ENCODE results near the gene FAM217A. TPM values are rescaled to one million over a fixed set of nuclear protein-coding genes. Genes with fewer than 3 reads are reported as not detected.

The FAM217A gene
- total and polyA plus RNA-seq, 9 of the 15 experiments (the other 6 are each of a cell fraction or from before 2014, with no cell fraction given), result not detected

DNA sequence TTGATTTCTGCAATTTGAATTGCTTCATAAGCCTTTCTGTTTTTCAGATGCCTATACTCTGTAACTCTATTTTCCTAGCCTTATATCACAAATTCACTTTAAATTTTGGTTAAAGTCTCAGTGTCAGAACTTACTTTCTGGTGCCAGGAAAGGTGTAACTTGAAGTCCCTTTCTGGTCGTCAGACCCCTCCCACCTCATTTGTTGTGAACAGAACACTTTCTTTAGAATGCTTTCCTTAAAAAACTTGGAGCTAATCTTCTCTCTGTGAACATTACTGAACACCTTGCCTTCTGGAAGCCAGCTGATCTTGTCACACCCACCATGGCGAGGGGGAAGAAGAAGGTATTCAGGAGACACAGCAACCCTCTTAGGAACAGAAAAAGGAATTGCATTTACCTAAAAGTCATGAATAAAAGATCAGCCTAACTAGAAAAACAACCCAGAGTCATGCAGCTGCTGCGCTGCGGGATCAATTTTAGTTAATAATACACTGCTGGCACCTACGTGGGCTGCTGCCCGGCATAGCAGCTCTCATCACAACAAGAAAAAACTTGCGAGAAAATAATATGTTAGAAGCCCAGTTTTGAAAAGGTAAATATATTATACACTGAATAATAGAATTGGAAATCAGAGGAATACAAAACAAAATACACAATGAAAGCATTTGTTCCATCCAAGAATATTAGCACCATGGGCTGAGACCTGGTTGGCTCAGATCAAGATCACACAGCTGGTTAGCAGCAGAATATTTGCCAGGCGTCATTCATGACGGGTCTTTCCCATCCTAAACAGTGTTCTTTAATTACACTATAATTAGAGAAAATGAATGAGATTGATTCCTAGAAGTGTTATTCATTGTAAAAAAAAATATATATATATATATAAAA, 5.8 kb upstream of the FAM217A start:
- 23% methylated on average over 9 of the region's 9 CpGs for WGBS (ENCODE audit: insufficient coverage, low coverage, missing lambda C conversion rate)
- TF ChIP-seq ETV5 (CRISPR knock-in tag; IDR thresholded peaks at IDR 0.05; ENCODE audit: low read depth), result no peak
- no peak overlapping the region for H3K4me2 ChIP-seq (ENCODE audit: insufficient read depth, low read length)
- ATAC-seq (no peak), FAIRE-seq (no peak), DNase-seq (ENCODE audit: extremely low read depth in 1 of 4, low spot score in 3 of 4) (no peak)
- H3K4me3 ChIP-seq, result no peak overlapping the region
- BruUV-seq (replicated peaks), result no TSS peak
- H4K20me1 ChIP-seq (replicated peaks; ENCODE audit: control insufficient read depth, insufficient read depth, low read length), result no peaks in the 10 kb centered on the region
- H3K79me2 ChIP-seq (ENCODE audit: control insufficient read depth, insufficient read depth, low read length), result no peaks in the 10 kb centered on the region
- no peaks in the 10 kb centered on the region for H3K9me3 ChIP-seq (replicated peaks; ENCODE audit: control insufficient read depth, insufficient read depth, low read depth, low read length)
- H3K27ac ChIP-seq (ENCODE audit: extremely low read depth, low read depth, low read length), result no peak overlapping the region
- intact Hi-C loops (cut with micrococcal nuclease) (no loop called here), in situ Hi-C loops (cut with MboI) (no loop called here)
- ChIA-PET POLR2A (interaction anchor here (0.8 to 1.2 kb wide), 3 partner anchors 15 to 51 kb away, joined by 3 to 7 read pairs (median 3); no protein-coding TSS in a partner anchor), CTCF (ENCODE audit: low intra/inter-chr PET ratio) (no interaction called here)
- H3K4me1 ChIP-seq (replicated peaks in 1 of 2; ENCODE audit: control insufficient read depth in 2 of 2, insufficient read depth in 2 of 2, low read length in 2 of 2), result no peaks in the 10 kb centered on the region
- H3K36me3 ChIP-seq (ENCODE audit: control insufficient read depth, insufficient read depth, low read length), result no peaks in the 10 kb centered on the region
- H3K9ac ChIP-seq (ENCODE audit: insufficient read depth in 1 of 2, low read depth in 2 of 2, low read length in 2 of 2), result no peak overlapping the region
- H3K27me3 ChIP-seq (ENCODE audit: control insufficient read depth in 2 of 2, insufficient read depth in 2 of 2, low read length in 2 of 2), result peaks cover 0 to 12% of the 10 kb centered on the region in 2 experiments; a peak in 1 of 5 replicates
- H2AFZ ChIP-seq (ENCODE audit: low read depth, low read length), result no peak overlapping the region
- H3K9me1 ChIP-seq (ENCODE audit: control insufficient read depth, insufficient read depth, low read length), result no peaks in the 10 kb centered on the region

DNA sequence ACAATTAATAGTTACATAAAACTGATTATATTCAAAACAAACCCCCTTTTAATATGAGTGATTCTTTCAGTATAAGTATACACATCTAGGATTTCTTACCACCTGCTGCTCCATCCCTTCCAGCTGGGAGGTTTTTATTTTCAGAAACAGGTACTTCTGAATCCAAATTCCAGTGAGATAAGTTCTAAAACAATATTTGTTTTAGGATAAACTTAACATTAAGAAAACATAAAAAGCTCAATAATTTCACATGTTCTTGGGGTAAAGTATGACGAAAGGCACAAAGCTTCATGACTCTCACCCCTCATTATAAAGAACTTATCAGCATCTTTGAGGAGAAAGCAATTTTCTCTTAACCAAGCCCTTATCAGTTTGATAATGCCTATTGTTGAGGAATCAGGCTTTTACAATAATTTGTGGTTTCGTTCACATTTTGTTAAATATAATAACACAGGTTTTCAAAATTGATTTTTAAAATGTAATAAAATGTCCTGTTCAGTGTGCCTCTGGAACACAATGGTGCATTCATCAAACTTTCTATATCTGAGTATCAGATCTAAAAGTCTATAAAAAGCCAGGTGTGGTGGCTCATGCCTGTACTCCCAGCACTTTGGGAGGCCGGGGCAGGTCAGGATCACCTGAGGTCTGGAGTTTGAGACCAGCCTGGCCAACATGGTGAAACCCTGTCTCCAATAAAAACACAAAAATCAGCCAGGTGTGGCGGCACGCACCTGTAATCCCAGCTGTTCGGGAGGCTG, 4.3 kb downstream of the FAM217A start:
- in situ Hi-C loops (cut with MboI), result no loop called here
- ChIA-PET CTCF (ENCODE audit: low intra/inter-chr PET ratio) (interaction anchor here (0.6 to 1.1 kb wide), 2 partner anchors 86 to 1526 kb away, joined by 3 read pairs; no protein-coding TSS in a partner anchor), POLR2A (interaction anchor here (1.2 to 2.0 kb wide), 2 partner anchors 12 kb away, joined by 3 to 7 read pairs; no protein-coding TSS in a partner anchor)
- DNase-seq (ENCODE audit: extremely low read depth in 1 of 4, low spot score in 3 of 4) (no peak), FAIRE-seq (no peak), ATAC-seq (no peak)
- no peaks in the 10 kb centered on the region for H3K4me1 ChIP-seq (replicated peaks in 1 of 2; ENCODE audit: control insufficient read depth in 2 of 2, insufficient read depth in 2 of 2, low read length in 2 of 2)
- intact Hi-C loops (cut with micrococcal nuclease), result loop anchor here (1.0 kb wide), 1 partner anchor 20 kb away; no protein-coding TSS in a partner anchor
- H3K9me1 ChIP-seq (ENCODE audit: control insufficient read depth, insufficient read depth, low read length), result no peaks in the 10 kb centered on the region
- no peaks in the 10 kb centered on the region for H3K27me3 ChIP-seq (ENCODE audit: control insufficient read depth in 2 of 2, insufficient read depth in 2 of 2, low read length in 2 of 2)
- H3K9ac ChIP-seq (ENCODE audit: insufficient read depth in 1 of 2, low read depth in 2 of 2, low read length in 2 of 2), result no peak overlapping the region
- WGBS (ENCODE audit: insufficient coverage, low coverage, missing lambda C conversion rate), result 26% methylated on average over 6 of the region's 6 CpGs
- no peak overlapping the region for H2AFZ ChIP-seq (ENCODE audit: low read depth, low read length)
- no peak overlapping the region for H3K4me2 ChIP-seq (ENCODE audit: insufficient read depth, low read length)
- no peak overlapping the region for H3K4me3 ChIP-seq
- no peak overlapping the region for H3K27ac ChIP-seq (ENCODE audit: extremely low read depth, low read depth, low read length)
- no peaks in the 10 kb centered on the region for H3K9me3 ChIP-seq (replicated peaks; ENCODE audit: control insufficient read depth, insufficient read depth, low read depth, low read length)
- no TSS peak for BruUV-seq (replicated peaks)
- H3K36me3 ChIP-seq (ENCODE audit: control insufficient read depth, insufficient read depth, low read length), result no peaks in the 10 kb centered on the region
- no peaks in the 10 kb centered on the region for H4K20me1 ChIP-seq (replicated peaks; ENCODE audit: control insufficient read depth, insufficient read depth, low read length)
- no peaks in the 10 kb centered on the region for H3K79me2 ChIP-seq (ENCODE audit: control insufficient read depth, insufficient read depth, low read length)
- no peak for TF ChIP-seq ZBED1 (IDR thresholded peaks at IDR 0.05)
- TF ChIP-seq, protein P1, sequence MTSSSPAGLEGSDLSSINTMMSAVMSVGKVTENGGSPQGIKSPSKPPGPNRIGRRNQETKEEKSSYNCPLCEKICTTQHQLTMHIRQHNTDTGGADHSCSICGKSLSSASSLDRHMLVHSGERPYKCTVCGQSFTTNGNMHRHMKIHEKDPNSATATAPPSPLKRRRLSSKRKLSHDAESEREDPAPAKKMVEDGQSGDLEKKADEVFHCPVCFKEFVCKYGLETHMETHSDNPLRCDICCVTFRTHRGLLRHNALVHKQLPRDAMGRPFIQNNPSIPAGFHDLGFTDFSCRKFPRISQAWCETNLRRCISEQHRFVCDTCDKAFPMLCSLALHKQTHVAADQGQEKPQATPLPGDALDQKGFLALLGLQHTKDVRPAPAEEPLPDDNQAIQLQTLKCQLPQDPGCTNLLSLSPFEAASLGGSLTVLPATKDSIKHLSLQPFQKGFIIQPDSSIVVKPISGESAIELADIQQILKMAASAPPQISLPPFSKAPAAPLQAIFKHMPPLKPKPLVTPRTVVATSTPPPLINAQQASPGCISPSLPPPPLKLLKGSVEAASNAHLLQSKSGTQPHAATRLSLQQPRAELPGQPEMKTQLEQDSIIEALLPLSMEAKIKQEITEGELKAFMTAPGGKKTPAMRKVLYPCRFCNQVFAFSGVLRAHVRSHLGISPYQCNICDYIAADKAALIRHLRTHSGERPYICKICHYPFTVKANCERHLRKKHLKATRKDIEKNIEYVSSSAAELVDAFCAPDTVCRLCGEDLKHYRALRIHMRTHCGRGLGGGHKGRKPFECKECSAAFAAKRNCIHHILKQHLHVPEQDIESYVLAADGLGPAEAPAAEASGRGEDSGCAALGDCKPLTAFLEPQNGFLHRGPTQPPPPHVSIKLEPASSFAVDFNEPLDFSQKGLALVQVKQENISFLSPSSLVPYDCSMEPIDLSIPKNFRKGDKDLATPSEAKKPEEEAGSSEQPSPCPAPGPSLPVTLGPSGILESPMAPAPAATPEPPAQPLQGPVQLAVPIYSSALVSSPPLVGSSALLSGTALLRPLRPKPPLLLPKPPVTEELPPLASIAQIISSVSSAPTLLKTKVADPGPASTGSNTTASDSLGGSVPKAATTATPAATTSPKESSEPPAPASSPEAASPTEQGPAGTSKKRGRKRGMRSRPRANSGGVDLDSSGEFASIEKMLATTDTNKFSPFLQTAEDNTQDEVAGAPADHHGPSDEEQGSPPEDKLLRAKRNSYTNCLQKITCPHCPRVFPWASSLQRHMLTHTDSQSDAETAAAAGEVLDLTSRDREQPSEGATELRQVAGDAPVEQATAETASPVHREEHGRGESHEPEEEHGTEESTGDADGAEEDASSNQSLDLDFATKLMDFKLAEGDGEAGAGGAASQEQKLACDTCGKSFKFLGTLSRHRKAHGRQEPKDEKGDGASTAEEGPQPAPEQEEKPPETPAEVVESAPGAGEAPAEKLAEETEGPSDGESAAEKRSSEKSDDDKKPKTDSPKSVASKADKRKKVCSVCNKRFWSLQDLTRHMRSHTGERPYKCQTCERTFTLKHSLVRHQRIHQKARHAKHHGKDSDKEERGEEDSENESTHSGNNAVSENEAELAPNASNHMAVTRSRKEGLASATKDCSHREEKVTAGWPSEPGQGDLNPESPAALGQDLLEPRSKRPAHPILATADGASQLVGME (CRISPR knock-in tag; IDR thresholded peaks at IDR 0.05), result no peak
- TF ChIP-seq, protein P2, sequence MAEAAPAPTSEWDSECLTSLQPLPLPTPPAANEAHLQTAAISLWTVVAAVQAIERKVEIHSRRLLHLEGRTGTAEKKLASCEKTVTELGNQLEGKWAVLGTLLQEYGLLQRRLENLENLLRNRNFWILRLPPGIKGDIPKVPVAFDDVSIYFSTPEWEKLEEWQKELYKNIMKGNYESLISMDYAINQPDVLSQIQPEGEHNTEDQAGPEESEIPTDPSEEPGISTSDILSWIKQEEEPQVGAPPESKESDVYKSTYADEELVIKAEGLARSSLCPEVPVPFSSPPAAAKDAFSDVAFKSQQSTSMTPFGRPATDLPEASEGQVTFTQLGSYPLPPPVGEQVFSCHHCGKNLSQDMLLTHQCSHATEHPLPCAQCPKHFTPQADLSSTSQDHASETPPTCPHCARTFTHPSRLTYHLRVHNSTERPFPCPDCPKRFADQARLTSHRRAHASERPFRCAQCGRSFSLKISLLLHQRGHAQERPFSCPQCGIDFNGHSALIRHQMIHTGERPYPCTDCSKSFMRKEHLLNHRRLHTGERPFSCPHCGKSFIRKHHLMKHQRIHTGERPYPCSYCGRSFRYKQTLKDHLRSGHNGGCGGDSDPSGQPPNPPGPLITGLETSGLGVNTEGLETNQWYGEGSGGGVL (CRISPR knock-in tag; IDR thresholded peaks at IDR 0.05), result no peak
